ENCODE data around the gene TEX2. TPM values are rescaled to one million over a fixed set of nuclear protein-coding genes. Genes with fewer than 3 reads are reported as not detected.

TEX2 gene
- total and polyA plus RNA-seq, 2 donors (not counting 3 experiments of a cell fraction or from before 2014, with no cell fraction given) = 13.3 to 25.8 TPM

- BruUV-seq (replicated peaks) = no TSS peak
- Histone ChIP-seq H3K4me2 (ENCODE audit: insufficient read depth, low read length) (no peak overlapping the region), H2AFZ (ENCODE audit: low read depth, low read length) (no peak overlapping the region), H3K36me3 (ENCODE audit: control insufficient read depth in 2 of 2, extremely low read depth in 1 of 2, insufficient read depth in 2 of 2, low read length in 2 of 2) (peaks cover 0 to 2% of the 10 kb centered on the region in 2 experiments), H3K9me3 (replicated peaks; ENCODE audit: control insufficient read depth, insufficient read depth, low read length) (no peaks in the 10 kb centered on the region), H3K79me2 (ENCODE audit: control insufficient read depth, insufficient read depth, low read length) (no peaks in the 10 kb centered on the region), H3K9ac (replicated peaks; ENCODE audit: extremely low read depth, insufficient read depth, low read length) (no peak overlapping the region), H3K4me1 (ENCODE audit: control insufficient read depth, extremely low read depth, insufficient read depth, low read length) (peaks cover 5% of the 10 kb centered on the region), H3K27ac (ENCODE audit: insufficient read depth, low read depth, low read length) (no peak overlapping the region), H3K9me1 (replicated peaks; ENCODE audit: control insufficient read depth, extremely low read depth, insufficient read depth, low read length) (no peaks in the 10 kb centered on the region), H3K27me3 (ENCODE audit: control insufficient read depth in 2 of 2, insufficient read depth in 2 of 2, low read length in 2 of 2) (no peaks in the 10 kb centered on the region), H3K4me3 (replicated peaks in 1 of 3; ENCODE audit: insufficient read depth in 1 of 3, low read depth in 1 of 3, low read length in 3 of 3) (no peak overlapping the region), H4K20me1 (replicated peaks; ENCODE audit: control insufficient read depth, extremely low read depth, insufficient read depth, low read length) (no peaks in the 10 kb centered on the region)
- intact Hi-C loops (cut with micrococcal nuclease) (no loop called here), dilution Hi-C loops (cut with MboI; ENCODE audit: extremely low pct_ligation_motif_present, low sequenced_read_pairs) (no loop called here)
- ChIA-PET POLR2A (no interaction called here), CTCF (interaction anchor here (0.9 to 1.2 kb wide), 5 partner anchors 9 to 226 kb away, joined by 3 to 4 read pairs (median 3); no protein-coding TSS in a partner anchor)
- DNase-seq (ENCODE audit: low read depth, low spot score) (no peak), FAIRE-seq (no peak)
- TF ChIP-seq GATA2 (IDR thresholded peaks at IDR 0.05; ENCODE audit: insufficient read depth, insufficient read length, low read depth, low read length) = no peak
- no peak for TF ChIP-seq MAX (IDR thresholded peaks at IDR 0.05; ENCODE audit: insufficient read depth, insufficient read length)
- TF ChIP-seq MYC (IDR thresholded peaks at IDR 0.05; ENCODE audit: low read depth, low read length) = no peak
- no peak for TF ChIP-seq POLR2A (IDR thresholded peaks at IDR 0.05; ENCODE audit: low read depth, low read length)
- no peak for TF ChIP-seq JUN (IDR thresholded peaks at IDR 0.05; ENCODE audit: borderline replicate concordance, insufficient read depth, insufficient read length, low read depth)
- no peak for TF ChIP-seq EZH2 (IDR thresholded peaks at IDR 0.05; ENCODE audit: borderline replicate concordance, low read depth, low read length, severe bottlenecking)
- TF ChIP-seq CTCF (IDR thresholded peaks at IDR 0.05; ENCODE audit: extremely low read depth in 1 of 2, insufficient read depth in 1 of 2, low read depth in 1 of 2, low read length in 2 of 2) = no peak
- TF ChIP-seq FOS (IDR thresholded peaks at IDR 0.05; ENCODE audit: borderline replicate concordance, insufficient read depth, low read length) = no peak
- TF ChIP-seq POLR2AphosphoS5 (IDR thresholded peaks at IDR 0.05; ENCODE audit: insufficient read depth, low read depth, low read length) = no peak
These were observed 69.5 kb downstream of the TEX2 start for GRCh38 chr17:64193561-64193960.

All from endothelial cell of umbilical vein (primary cell).